GM19328 (cell line): ENCODE results near the gene SETBP1.

Experiments
- ATAC-seq: cut with Tn5 transposase; IDR thresholded peaks from one replicate; pipeline ENCODE4 v1.9.1; 2021; ENCODE audit warnings: mild to moderate bottlenecking, moderate library complexity; ENCODE audit not compliant: unreplicated experiment

Gene SETBP1

GRCh38 chr18:44680273-44681075 lies at the start of gene SETBP1:
SETBP1 (plus strand) TSS chr18:44680888; CDS start chr18:44701347, 20,459 bp downstream.
- ATAC-seq = no peak

- no peak for ATAC-seq
These were observed 48.1 kb upstream of the SETBP1 start for GRCh38 chr18:44632469-44633145.

- no peak for ATAC-seq
These were observed 45.1 kb upstream of the SETBP1 start for GRCh38 chr18:44635546-44635945.

- no peak for ATAC-seq
These were observed 44.4 kb upstream of the SETBP1 start for GRCh38 chr18:44636241-44636640.

- ATAC-seq = no peak
These were observed 43.3 kb upstream of the SETBP1 start for GRCh38 chr18:44637210-44638033.

- ATAC-seq = no peak
These were observed 42.6 kb upstream of the SETBP1 start for GRCh38 chr18:44638034-44638540.

- no peak for ATAC-seq
These were observed 41.9 kb upstream of the SETBP1 start for GRCh38 chr18:44638811-44639210.

- no peak for ATAC-seq
These were observed 37.7 kb upstream of the SETBP1 start for GRCh38 chr18:44643004-44643403.

GRCh38 chr18:44651478-44651877 lies 29.2 kb upstream of the SETBP1 start:
- no peak for ATAC-seq

GRCh38 chr18:44651918-44652572 lies 28.6 kb upstream of the SETBP1 start:
- no peak for ATAC-seq

GRCh38 chr18:44652722-44653121 lies 28.0 kb upstream of the SETBP1 start:
- no peak for ATAC-seq

GRCh38 chr18:44654573-44654972 lies 26.1 kb upstream of the SETBP1 start:
- no peak for ATAC-seq

- ATAC-seq = no peak
These were observed 25.3 kb upstream of the SETBP1 start for GRCh38 chr18:44655435-44655834.

GRCh38 chr18:44659771-44660170 lies 20.9 kb upstream of the SETBP1 start:
- no peak for ATAC-seq

- ATAC-seq = no peak
These were observed 12.3 kb upstream of the SETBP1 start for GRCh38 chr18:44668270-44668975.

GRCh38 chr18:44671914-44672313 lies 8.8 kb upstream of the SETBP1 start:
- no peak for ATAC-seq

GRCh38 chr18:44672506-44672905 lies 8.2 kb upstream of the SETBP1 start:
- no peak for ATAC-seq

- ATAC-seq = no peak
These were observed 7.3 kb upstream of the SETBP1 start for GRCh38 chr18:44673256-44673880.

GRCh38 chr18:44677933-44678332 lies 2.8 kb upstream of the SETBP1 start:
- no peak for ATAC-seq

GRCh38 chr18:44678725-44679055 lies 2.0 kb upstream of the SETBP1 start:
- ATAC-seq = no peak
